ENCODE data around the gene GRIN3B. TPM values are rescaled to one million over a fixed set of nuclear protein-coding genes. Genes with fewer than 3 reads are reported as not detected.
"Not testable (repeated sequence)": the region's sequence is repeated elsewhere in the genome, so short reads cannot be mapped to it uniquely, and the experiment has no call there.

The GRIN3B gene
- total and polyA plus RNA-seq, 7 experiments from 2014 or later = 0.10 to 0.56 (median 0.19) TPM; not detected in 4

GRCh38 chr19:954672-955494, 45.3 kb upstream of the GRIN3B start:
- no peak for ATAC-seq
- Histone ChIP-seq H3K27me3 (ENCODE audit: control insufficient read depth in 2 of 2, insufficient read depth in 2 of 2, low read length in 2 of 2) (no peaks in the 10 kb centered on the region), H3K27ac (ENCODE audit: low read depth, low read length) (no peak overlapping the region), H3K9me3 (ENCODE audit: control insufficient read depth in 2 of 3, low read length in 3 of 3) (no peaks in the 10 kb centered on the region), H3K36me3 (ENCODE audit: control insufficient read depth in 2 of 3, insufficient read depth in 3 of 3, low read length in 3 of 3) (no peaks in the 10 kb centered on the region), H3K4me3 (ENCODE audit: low read length) (no peak overlapping the region), H3K4me1 (ENCODE audit: control insufficient read depth in 2 of 2, insufficient read depth in 2 of 2, low read length in 2 of 2) (peaks cover 6 to 11% of the 10 kb centered on the region in 2 donors)
- CTCF ChIA-PET = no interaction called here
- H3K9me3 Mint-ChIP-seq = no peaks in the 10 kb centered on the region
- no peak for DNase-seq
- H3K4me1 Mint-ChIP-seq = peaks cover 0 to 13% (median 3%) of the 10 kb centered on the region in 7 donors
- H3K36me3 Mint-ChIP-seq = peaks cover 0 to 3% (median 0%) of the 10 kb centered on the region in 5 donors
- no peak overlapping the region for H3K4me3 Mint-ChIP-seq
- no peak overlapping the region for H3K27ac Mint-ChIP-seq
- POLR2A ChIA-PET = no interaction called here
- H3K27me3 Mint-ChIP-seq = no peaks in the 10 kb centered on the region
- intact Hi-C loops (cut with micrococcal nuclease) = no loop called here

GRCh38 chr19:955803-956765, 44.1 kb upstream of the GRIN3B start:
- H3K36me3 ChIP-seq (ENCODE audit: control insufficient read depth in 2 of 3, insufficient read depth in 3 of 3, low read length in 3 of 3) = no peaks in the 10 kb centered on the region
- no peak overlapping the region for H3K4me3 ChIP-seq (ENCODE audit: low read length)
- peaks cover 6 to 11% of the 10 kb centered on the region in 2 donors for H3K4me1 ChIP-seq (ENCODE audit: control insufficient read depth in 2 of 2, insufficient read depth in 2 of 2, low read length in 2 of 2)
- ChIA-PET CTCF (interaction anchor here (0.5 kb wide), 1 partner anchor 33 kb away, joined by 3 read pairs; no protein-coding TSS in a partner anchor), POLR2A (no interaction called here)
- Mint-ChIP-seq H3K9me3 (no peaks in the 10 kb centered on the region), H3K27ac (no peak overlapping the region), H3K4me3 (no peak overlapping the region), H3K4me1 (peaks cover 0 to 10% (median 3%) of the 10 kb centered on the region in 7 donors), H3K36me3 (peaks cover 0 to 3% (median 0%) of the 10 kb centered on the region in 5 donors), H3K27me3 (no peaks in the 10 kb centered on the region)
- H3K9me3 ChIP-seq (ENCODE audit: control insufficient read depth in 2 of 3, low read length in 3 of 3) = no peaks in the 10 kb centered on the region
- ATAC-seq (no peak), DNase-seq (no peak)
- intact Hi-C loops (cut with micrococcal nuclease) = no loop called here
- no peaks in the 10 kb centered on the region for H3K27me3 ChIP-seq (ENCODE audit: control insufficient read depth in 2 of 2, insufficient read depth in 2 of 2, low read length in 2 of 2)
- no peak overlapping the region for H3K27ac ChIP-seq (ENCODE audit: low read depth, low read length)

- no peaks in the 10 kb centered on the region for H3K27me3 Mint-ChIP-seq
- peaks cover 0 to 10% (median 4%) of the 10 kb centered on the region in 7 donors for H3K4me1 Mint-ChIP-seq
- ATAC-seq (no peak), DNase-seq (no peak)
- Histone ChIP-seq H3K4me3 (ENCODE audit: low read length) (no peak overlapping the region), H3K27ac (ENCODE audit: low read depth, low read length) (no peak overlapping the region), H3K4me1 (ENCODE audit: control insufficient read depth in 2 of 2, insufficient read depth in 2 of 2, low read length in 2 of 2) (peaks cover 6 to 11% of the 10 kb centered on the region in 2 donors), H3K27me3 (ENCODE audit: control insufficient read depth in 2 of 2, insufficient read depth in 2 of 2, low read length in 2 of 2) (no peaks in the 10 kb centered on the region), H3K36me3 (ENCODE audit: control insufficient read depth in 2 of 3, insufficient read depth in 3 of 3, low read length in 3 of 3) (no peaks in the 10 kb centered on the region), H3K9me3 (ENCODE audit: control insufficient read depth in 2 of 3, low read length in 3 of 3) (no peaks in the 10 kb centered on the region)
- intact Hi-C loops (cut with micrococcal nuclease) = no loop called here
- H3K36me3 Mint-ChIP-seq = peaks cover 0 to 3% (median 0%) of the 10 kb centered on the region in 5 donors
- H3K27ac Mint-ChIP-seq = no peak overlapping the region
- no peak overlapping the region for H3K4me3 Mint-ChIP-seq
- ChIA-PET CTCF (interaction anchor here (0.5 kb wide), 1 partner anchor 34 kb away, joined by 3 read pairs; no protein-coding TSS in a partner anchor), POLR2A (no interaction called here)
- no peaks in the 10 kb centered on the region for H3K9me3 Mint-ChIP-seq
Observed at GRCh38 chr19:956766-957440, 43.3 kb upstream of the GRIN3B start.

GRCh38 chr19:957578-957977, 42.6 kb upstream of the GRIN3B start:
- intact Hi-C loops (cut with micrococcal nuclease); H3K4me3 Mint-ChIP-seq; H3K36me3 ChIP-seq (ENCODE audit: control insufficient read depth in 2 of 3, insufficient read depth in 3 of 3, low read length in 3 of 3); H3K9me3 ChIP-seq (ENCODE audit: control insufficient read depth in 2 of 3, low read length in 3 of 3); H3K36me3 Mint-ChIP-seq; H3K27me3 ChIP-seq (ENCODE audit: control insufficient read depth in 2 of 2, insufficient read depth in 2 of 2, low read length in 2 of 2); H3K27me3 Mint-ChIP-seq; POLR2A ChIA-PET; H3K27ac ChIP-seq (ENCODE audit: low read depth, low read length); DNase-seq; H3K9me3 Mint-ChIP-seq; H3K4me3 ChIP-seq (ENCODE audit: low read length); ATAC-seq; H3K27ac Mint-ChIP-seq: not testable (repeated sequence)
- H3K4me1 Mint-ChIP-seq = peaks cover 0 to 16% (median 8%) of the 10 kb centered on the region in 7 donors
- H3K4me1 ChIP-seq (ENCODE audit: control insufficient read depth in 2 of 2, insufficient read depth in 2 of 2, low read length in 2 of 2) = peaks cover 6 to 11% of the 10 kb centered on the region in 2 donors
- CTCF ChIA-PET = interaction anchor here (0.6 kb wide), 2 partner anchors 14 to 173 kb away, joined by 3 to 4 read pairs; no protein-coding TSS in a partner anchor

- Histone ChIP-seq H3K27me3 (ENCODE audit: control insufficient read depth in 2 of 2, insufficient read depth in 2 of 2, low read length in 2 of 2) (no peaks in the 10 kb centered on the region), H3K27ac (ENCODE audit: low read depth, low read length) (no peak overlapping the region), H3K4me3 (ENCODE audit: low read length) (no peak overlapping the region), H3K9me3 (ENCODE audit: control insufficient read depth in 2 of 3, low read length in 3 of 3) (no peaks in the 10 kb centered on the region), H3K36me3 (ENCODE audit: control insufficient read depth in 2 of 3, insufficient read depth in 3 of 3, low read length in 3 of 3) (peaks cover 0 to 3% (median 0%) of the 10 kb centered on the region in 3 experiments), H3K4me1 (ENCODE audit: control insufficient read depth in 2 of 2, insufficient read depth in 2 of 2, low read length in 2 of 2) (no peaks in the 10 kb centered on the region)
- H3K9me3 Mint-ChIP-seq = no peaks in the 10 kb centered on the region
- ChIA-PET POLR2A (no interaction called here), CTCF (no interaction called here)
- H3K4me1 Mint-ChIP-seq = peaks cover 0 to 10% (median 8%) of the 10 kb centered on the region in 7 donors
- H3K27ac Mint-ChIP-seq = peak overlapping the region in 1 of 9 donors; percentile 62
- H3K36me3 Mint-ChIP-seq = peaks cover 0 to 6% (median 0%) of the 10 kb centered on the region in 5 donors
- no peak for ATAC-seq
- H3K27me3 Mint-ChIP-seq = no peaks in the 10 kb centered on the region
- H3K4me3 Mint-ChIP-seq = no peak overlapping the region
- intact Hi-C loops (cut with micrococcal nuclease) = no loop called here
- DNase-seq = peak in 1 of 9 donors; percentile 41
Observed at GRCh38 chr19:958967-959855, 41.0 kb upstream of the GRIN3B start.
